Posterior cingulate gyrus (tissue), 11 donors: ENCODE data around the gene RASSF5.

Source experiments
- DNase-seq, 10 donors: peaks; one replicate each; pipeline versions ENCODE4 v3.0.0 to v3.0.0-alpha.2; 2020 to 2021; ENCODE audit warnings: mixed read lengths in 3 of 10
- intact Hi-C: fragments of 100-400 bp; cut with DNase I; formaldehyde crosslinking; loops from one replicate; pipeline ENCODE4 v1.15.1; 2023

RASSF5 gene

GRCh38 chr1:206495011-206495461 is 12.3 kb upstream of the RASSF5 start:
- peak in 1 of 10 donors; percentile 25 for DNase-seq

DNA sequence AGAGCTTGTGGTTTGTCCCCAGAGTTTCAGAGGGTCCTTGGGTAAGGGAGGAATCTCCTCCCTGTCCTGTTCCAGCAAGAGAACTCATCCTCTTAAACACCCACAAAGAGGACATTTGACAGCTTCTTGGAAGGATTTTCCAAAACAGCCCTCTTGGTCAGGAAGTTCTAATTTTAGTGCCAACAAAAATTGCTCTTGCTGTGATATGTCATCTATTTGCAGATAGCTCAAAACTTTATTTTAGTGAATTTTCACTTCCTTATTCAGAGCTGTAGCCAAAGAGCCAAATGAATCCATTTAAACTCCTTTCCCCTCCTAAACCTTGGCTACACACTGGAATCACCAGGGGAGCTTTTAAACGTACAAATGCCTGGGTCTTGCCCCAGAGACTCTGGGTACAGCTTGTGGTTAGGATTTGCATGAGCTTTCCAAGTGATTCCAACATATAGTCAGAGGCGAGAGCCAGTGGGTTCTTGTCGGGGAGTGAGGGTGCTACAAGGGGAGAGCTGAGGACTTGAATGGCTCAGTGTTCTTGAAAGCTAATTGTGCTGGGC is 11.8 kb upstream of the RASSF5 start:
- no peak for DNase-seq
- intact Hi-C loops: loop anchor here (10.0 kb wide), 1 partner anchor 489 kb away; no protein-coding TSS in a partner anchor

More at GRCh38 chr1:206495011-206495461, 12.3 kb upstream of the RASSF5 start:
- intact Hi-C loops: loop anchor here (10.0 kb wide), 1 partner anchor 490 kb away; no protein-coding TSS in a partner anchor

GRCh38 chr1:206496131-206496793 is 11.1 kb upstream of the RASSF5 start:
- intact Hi-C loops: loop anchor here (10.0 kb wide), 1 partner anchor 489 kb away; no protein-coding TSS in a partner anchor
- DNase-seq: peak in 2 of 10 donors; percentile 31 to 49

- peak in 1 of 10 donors; percentile 39 for DNase-seq
- intact Hi-C loops: loop anchor here (10.0 kb wide), 1 partner anchor 487 kb away; no protein-coding TSS in a partner anchor
These were observed 10.0 kb upstream of the RASSF5 start for GRCh38 chr1:206497363-206497762.

DNA sequence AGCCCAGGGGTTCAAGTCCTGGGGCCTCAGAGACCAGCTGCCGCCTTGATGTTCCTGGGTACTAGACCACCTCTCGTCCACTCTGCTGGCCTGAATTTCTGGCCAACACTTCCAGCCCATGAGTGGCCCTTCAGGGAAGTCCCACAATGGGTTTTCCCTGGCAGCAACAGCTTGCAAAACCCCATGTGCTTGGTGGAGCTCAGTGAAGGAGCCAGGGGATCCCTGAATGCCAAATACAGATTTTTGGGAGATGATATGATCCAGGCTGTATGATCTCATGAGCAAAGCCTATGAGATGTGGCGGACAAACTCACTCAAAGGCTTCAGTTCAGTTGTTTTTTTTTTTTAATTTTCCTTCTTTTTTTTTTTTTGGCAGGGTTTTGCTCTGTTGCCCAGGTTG is 9.6 kb upstream of the RASSF5 start:
- intact Hi-C loops: loop anchor here (10.0 kb wide), 1 partner anchor 487 kb away; no protein-coding TSS in a partner anchor
- DNase-seq: peak in 2 of 10 donors; percentile 4 to 17

DNA sequence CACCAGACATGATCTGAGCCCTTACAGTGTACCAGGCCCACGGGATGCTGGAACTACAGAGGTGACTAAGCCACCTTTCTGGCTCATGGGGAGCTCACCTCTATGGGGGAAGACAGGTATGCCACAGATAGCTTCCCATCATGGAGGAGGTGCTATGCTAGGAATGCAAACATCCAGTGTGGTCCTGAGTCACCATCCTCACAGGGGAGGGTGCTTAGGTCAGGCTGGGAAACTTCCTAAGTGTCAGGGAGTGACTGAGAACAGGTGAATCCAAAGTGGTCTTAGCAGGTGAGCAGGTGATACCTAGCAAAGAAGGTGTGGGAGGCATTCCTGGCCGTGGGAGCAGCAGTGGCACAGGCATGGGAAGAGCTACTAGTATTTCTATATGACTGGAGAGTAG is 8.6 kb upstream of the RASSF5 start:
- intact Hi-C loops: loop anchor here (10.0 kb wide), 1 partner anchor 486 kb away; no protein-coding TSS in a partner anchor
- peak in 3 of 10 donors; percentile 7 to 31 (median 27) for DNase-seq

DNA sequence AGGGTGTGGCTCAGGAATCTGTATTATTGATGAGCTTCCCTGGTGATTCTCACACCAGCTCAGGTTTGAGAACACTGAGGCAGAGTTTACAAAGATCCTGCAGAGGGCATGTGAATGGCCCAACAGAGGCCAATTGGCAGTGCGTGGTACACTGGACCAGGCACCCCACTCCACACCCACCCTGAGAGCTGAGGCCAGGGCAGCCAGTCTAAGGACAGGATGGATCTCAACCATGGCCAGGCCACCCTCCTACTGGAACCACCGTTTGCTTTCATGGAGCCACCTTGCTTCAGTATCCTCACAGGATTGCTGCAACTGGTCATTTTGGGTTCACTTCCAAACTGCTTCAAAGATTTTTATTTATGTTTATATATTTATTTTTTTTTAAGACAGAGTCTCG is 7.3 kb upstream of the RASSF5 start:
- intact Hi-C loops: loop anchor here (10.0 kb wide), 1 partner anchor 55 kb away; no protein-coding TSS in a partner anchor
- DNase-seq: peak in 3 of 10 donors; percentile 47 to 66 (median 62)

DNA sequence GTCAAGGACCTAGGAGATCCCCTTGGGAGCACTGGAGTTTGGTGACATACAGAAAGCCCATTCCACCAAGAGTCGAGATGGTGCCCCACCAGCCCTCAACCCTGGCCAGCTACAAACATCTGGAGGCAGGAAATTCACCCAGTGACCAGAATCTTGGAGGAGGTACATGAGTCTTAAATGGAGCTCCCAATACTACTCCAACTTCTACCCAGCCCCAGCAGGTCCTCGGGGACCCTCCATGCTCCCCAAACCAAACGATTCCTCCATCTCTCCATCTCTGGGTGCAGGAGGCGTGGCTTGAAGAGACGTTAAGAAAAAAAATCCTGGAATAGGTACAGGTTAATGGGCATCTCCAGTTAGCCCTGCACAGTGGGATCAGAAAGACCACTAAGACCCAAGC is 5.5 kb upstream of the RASSF5 start:
- intact Hi-C loops: loop anchor here (10.0 kb wide), 1 partner anchor 53 kb away; no protein-coding TSS in a partner anchor

DNA sequence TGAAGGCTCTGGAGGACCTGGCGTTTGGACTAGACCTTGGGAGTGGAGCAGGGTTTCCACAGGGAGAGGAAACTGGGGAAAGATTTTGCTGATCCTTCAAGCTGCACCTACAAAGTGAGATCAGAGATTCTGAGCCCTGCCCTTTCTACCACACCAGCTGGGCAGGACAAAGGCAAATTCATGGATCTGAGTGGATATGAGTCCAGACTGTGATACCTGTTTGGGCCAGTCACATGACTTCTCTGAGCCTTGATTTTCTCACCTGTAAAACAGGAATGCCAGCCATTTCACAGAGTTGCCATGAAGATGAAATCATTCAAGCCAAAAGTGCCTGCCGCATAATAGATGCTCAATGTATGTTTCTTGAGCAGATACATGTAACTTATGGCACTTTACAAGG is 4.9 kb upstream of the RASSF5 start:
- intact Hi-C loops: loop anchor here (10.0 kb wide), 1 partner anchor 52 kb away; no protein-coding TSS in a partner anchor
- peak in 1 of 10 donors; percentile 22 for DNase-seq

More for the DNA sequence above, 5.5 kb upstream of the RASSF5 start:
- DNase-seq: peak in 1 of 10 donors; percentile 62

- DNase-seq: no peak
- intact Hi-C loops: loop anchor here (10.0 kb wide), 1 partner anchor 52 kb away; no protein-coding TSS in a partner anchor
These were observed 4.5 kb upstream of the RASSF5 start for GRCh38 chr1:206502812-206503211.

- intact Hi-C loops: loop anchor here (10.0 kb wide), 1 partner anchor 51 kb away; no protein-coding TSS in a partner anchor
- DNase-seq: peak in 1 of 10 donors; percentile 86
These were observed 3.6 kb upstream of the RASSF5 start for GRCh38 chr1:206503591-206504362.

- DNase-seq: no peak
These were observed 3.0 kb upstream of the RASSF5 start for GRCh38 chr1:206504363-206504713.

DNA sequence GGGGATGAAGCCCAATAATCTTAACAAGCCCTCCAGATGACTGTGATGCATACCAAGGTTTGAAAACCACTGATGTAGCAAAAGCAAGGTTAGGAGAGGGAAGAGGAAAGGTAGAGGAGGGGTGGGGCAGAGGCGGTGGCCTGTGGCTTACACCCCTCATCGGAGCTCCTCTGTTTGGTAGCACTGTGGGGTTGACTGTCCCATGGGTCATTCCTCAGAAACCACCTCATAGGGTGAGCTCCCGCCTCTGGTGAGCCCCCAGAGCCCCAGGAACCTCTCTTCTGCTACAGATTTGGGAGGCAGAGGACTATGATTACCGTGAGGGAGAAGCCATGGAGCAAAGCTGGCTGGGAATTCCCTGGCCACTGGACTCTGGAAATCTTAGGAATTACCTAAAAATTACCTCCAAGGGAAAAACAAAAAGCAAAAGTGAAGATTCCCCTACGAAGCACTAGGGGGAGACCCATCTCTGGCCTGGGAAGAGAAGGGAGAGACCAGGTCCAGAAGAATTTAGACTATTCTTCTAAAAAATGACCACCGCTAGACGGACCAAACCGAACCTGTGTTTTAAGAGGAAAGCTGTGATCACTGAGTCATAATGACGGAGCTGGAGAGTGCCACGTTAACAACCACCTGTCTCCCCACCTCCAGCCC is 1.5 kb upstream of the RASSF5 start:
- intact Hi-C loops: loop anchor here (10.0 kb wide), 1 partner anchor 49 kb away; no protein-coding TSS in a partner anchor
- DNase-seq: peak in 1 of 10 donors; percentile 46

More at GRCh38 chr1:206504363-206504713, 3.0 kb upstream of the RASSF5 start:
- intact Hi-C loops: loop anchor here (10.0 kb wide), 1 partner anchor 50 kb away; no protein-coding TSS in a partner anchor

DNA sequence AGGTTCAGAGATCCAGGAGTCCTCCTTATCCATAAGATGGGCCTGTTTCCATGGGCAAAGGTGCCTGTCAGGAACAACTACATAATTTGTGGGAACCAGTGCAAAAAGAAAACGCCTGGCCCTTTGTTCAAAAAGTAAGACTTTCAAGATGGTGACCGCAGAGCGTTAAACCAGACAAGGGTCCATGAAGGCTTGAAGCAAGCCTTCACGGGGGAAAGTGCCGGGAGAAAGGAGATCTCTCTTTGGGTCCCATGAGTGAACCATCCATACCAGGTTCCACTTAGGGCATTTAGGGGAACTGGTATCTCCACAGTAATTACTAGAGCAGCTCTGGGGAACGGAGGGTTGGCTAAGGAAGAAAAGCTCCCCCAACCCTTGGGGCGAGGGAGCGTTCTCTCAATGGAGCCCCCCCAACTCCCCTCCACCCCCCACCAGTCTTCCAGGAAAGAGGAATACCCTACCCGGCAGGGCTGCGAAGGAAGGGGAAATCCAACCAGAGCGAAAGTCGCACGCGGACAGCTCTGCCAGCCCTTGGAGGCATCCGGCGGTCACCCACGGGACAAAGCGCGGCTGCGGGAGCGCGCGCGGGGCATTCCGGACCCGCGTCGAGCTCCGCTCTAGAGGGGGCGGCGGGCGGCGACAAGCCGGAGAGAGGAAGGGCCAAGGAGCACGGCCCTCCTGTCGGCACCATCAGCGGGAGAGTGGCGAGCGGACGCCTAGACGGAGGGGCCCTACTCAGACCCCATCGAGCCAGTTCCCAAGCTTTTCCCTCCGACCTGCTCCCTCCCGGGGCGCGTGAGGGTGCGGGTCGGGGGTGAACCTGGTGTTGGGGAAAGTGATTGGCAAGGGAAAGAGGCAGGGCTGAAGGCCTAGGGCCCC is 687 bp upstream of the RASSF5 start:
- intact Hi-C loops: loop anchor here (10.0 kb wide), 1 partner anchor 48 kb away; no protein-coding TSS in a partner anchor
- peak in 1 of 10 donors; percentile 85 for DNase-seq

DNA sequence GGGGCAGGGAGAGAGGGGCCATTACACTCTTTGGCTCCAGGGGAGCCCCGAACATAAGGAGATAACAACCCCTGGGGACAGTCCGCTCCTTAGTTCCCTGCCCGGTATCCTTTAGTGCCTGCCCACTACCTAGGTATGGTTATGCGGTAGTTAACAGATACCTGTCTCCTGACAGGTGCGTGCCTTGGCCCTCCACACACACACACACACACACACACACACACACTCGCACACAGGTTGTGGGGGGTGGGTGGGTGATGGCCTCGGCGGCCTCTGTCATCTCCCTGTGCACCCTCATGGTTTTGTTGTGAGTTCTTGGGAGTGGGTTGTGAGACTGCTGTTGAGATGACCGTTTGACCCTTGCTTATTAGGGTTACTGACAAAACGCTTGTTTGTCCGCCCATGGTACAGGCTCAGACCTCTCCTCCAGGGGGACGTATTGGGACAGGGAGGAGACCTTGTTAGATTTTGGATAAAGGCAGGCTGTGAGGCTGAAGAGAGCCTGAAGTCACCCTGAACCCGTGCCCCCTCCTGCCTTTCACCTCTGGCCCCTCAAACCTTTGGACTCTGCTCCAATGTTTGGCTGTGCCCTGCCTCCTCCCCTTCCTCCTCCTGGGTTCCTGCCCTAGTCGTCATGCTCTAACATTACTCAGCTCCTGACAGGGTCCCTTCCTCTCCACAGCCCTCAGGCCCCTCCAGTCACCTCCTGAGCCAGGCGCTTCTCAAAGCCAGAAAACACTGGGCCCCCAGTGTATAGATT is 979 bp downstream of the RASSF5 start:
- intact Hi-C loops: loop anchor here (10.0 kb wide), 1 partner anchor 46 kb away; no protein-coding TSS in a partner anchor

GRCh38 chr1:206508956-206509355 is 1.6 kb downstream of the RASSF5 start:
- DNase-seq: peak in 3 of 10 donors; percentile 27 to 82 (median 34)
- intact Hi-C loops: loop anchor here (10.0 kb wide), 1 partner anchor 46 kb away; no protein-coding TSS in a partner anchor

More for the DNA sequence above, 979 bp downstream of the RASSF5 start:
- peak in 1 of 10 donors; percentile 71 for DNase-seq

- intact Hi-C loops: loop anchor here (10.0 kb wide), 1 partner anchor 45 kb away; no protein-coding TSS in a partner anchor
- DNase-seq: peak in 1 of 10 donors; percentile 9
These were observed 2.4 kb downstream of the RASSF5 start for GRCh38 chr1:206509612-206510257.
